GM12891 (cell line): ENCODE measurements around the gene APOL6.
"Not testable (repeated sequence)": the region's sequence is repeated elsewhere in the genome, so short reads cannot be mapped to it uniquely, and the experiment has no call there.

Experiments
- POLR2A ChIP-seq: IDR thresholded peaks from 2 replicates; pipeline ENCODE4 v1.6.1; 2011; ENCODE audit warnings: low read depth, low read length, control low read depth
- POLR2AphosphoS5 ChIP-seq: IDR thresholded peaks from 2 replicates; pipeline ENCODE4 v1.6.1; 2011; ENCODE audit warnings: low read depth, low read length, control low read depth

- TF ChIP-seq POLR2AphosphoS5, POLR2A: not testable (repeated sequence)
These were observed 27.8 kb downstream of the APOL6 start for GRCh38 chr22:35676065-35676464.
